Measurements from ENCODE around the gene TAF11. TPM values are rescaled to one million over a fixed set of nuclear protein-coding genes. Genes with fewer than 3 reads are reported as not detected.

Gene TAF11
- polyA plus RNA-seq, 2 of the 4 experiments (the other 2 are of a cell fraction) = 17.3 to 28.9 TPM

DNA sequence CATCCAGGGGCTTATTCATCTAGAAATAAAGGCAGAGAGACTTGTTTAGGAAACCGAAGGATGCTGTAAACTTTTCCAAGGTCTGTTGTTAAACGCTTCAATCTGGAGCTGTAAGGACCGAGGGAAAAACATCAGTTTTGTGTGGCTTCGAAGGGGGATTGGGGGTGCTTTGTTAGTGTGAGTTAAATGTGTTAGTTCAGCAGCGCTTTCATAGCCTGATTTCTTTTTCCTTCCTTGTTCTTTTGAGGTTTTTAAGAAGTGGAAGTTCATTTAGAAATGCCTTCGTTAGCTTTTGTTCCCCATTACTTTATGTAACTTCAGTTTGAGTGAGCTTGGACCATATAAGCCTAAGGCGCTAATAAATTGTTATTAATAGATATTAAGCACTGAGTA lies 2.7 kb upstream of the TAF11 start:
- ChIA-PET CTCF (no interaction called here), POLR2A (no interaction called here)
- FAIRE-seq (no peak), ATAC-seq (no peak), DNase-seq (ENCODE audit: low read depth in 1 of 2, low spot score in 1 of 2) (no peak)
- 82% methylated on average over 7 of the region's 7 CpGs for WGBS (ENCODE audit: missing lambda C conversion rate)
- Histone ChIP-seq H3K4me1 (peaks cover 16% of the 10 kb centered on the region; the same call in 1 of the 3 replicates), H3K27ac (no peak overlapping the region), H3K4me2 (peak overlapping the region; percentile 92), H3K4me3 (peak overlapping the region; percentile 71; the same call in 2 of the 3 replicates), H3K9me3 (no peaks in the 10 kb centered on the region)
- TF ChIP-seq ZSCAN20 (CRISPR knock-in tag; IDR thresholded peaks at IDR 0.05) (no peak), ZNF302 (CRISPR knock-in tag; IDR thresholded peaks at IDR 0.05) (no peak), HDAC2 (IDR thresholded peaks at IDR 0.05) (no peak), MAFK (IDR thresholded peaks at IDR 0.05; ENCODE audit: partially characterized antibody) (no peak), ZC3H11A (IDR thresholded peaks at IDR 0.05) (no peak), NFE2L2 (conservative IDR thresholded peaks at IDR 0.05; ENCODE audit: low read length) (no peak), ESRRA (IDR thresholded peaks at IDR 0.05; ENCODE audit: borderline replicate concordance, low read length) (no peak), FOSB (CRISPR knock-in tag; IDR thresholded peaks at IDR 0.05) (no peak), CEBPB (IDR thresholded peaks at IDR 0.05) (no peak), RAD21 (conservative IDR thresholded peaks at IDR 0.05 in 1 of 2, IDR thresholded peaks at IDR 0.05 in 1 of 2) (no peak), POLR2AphosphoS2 (conservative IDR thresholded peaks at IDR 0.05; ENCODE audit: low read length) (no peak), ZFP36 (IDR thresholded peaks at IDR 0.05; ENCODE audit: borderline replicate concordance, partially characterized antibody) (no peak), NPAS2 (CRISPR knock-in tag; IDR thresholded peaks at IDR 0.05; ENCODE audit: borderline replicate concordance) (no peak), HEYL (CRISPR knock-in tag; IDR thresholded peaks at IDR 0.05) (no peak)
- TF ChIP-seq, protein P1, sequence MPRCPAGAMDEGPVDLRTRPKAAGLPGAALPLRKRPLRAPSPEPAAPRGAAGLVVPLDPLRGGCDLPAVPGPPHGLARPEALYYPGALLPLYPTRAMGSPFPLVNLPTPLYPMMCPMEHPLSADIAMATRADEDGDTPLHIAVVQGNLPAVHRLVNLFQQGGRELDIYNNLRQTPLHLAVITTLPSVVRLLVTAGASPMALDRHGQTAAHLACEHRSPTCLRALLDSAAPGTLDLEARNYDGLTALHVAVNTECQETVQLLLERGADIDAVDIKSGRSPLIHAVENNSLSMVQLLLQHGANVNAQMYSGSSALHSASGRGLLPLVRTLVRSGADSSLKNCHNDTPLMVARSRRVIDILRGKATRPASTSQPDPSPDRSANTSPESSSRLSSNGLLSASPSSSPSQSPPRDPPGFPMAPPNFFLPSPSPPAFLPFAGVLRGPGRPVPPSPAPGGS (IDR thresholded peaks at IDR 0.05) = no peak
- TF ChIP-seq, protein P2, sequence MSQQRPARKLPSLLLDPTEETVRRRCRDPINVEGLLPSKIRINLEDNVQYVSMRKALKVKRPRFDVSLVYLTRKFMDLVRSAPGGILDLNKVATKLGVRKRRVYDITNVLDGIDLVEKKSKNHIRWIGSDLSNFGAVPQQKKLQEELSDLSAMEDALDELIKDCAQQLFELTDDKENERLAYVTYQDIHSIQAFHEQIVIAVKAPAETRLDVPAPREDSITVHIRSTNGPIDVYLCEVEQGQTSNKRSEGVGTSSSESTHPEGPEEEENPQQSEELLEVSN (IDR thresholded peaks at IDR 0.05; ENCODE audit: borderline replicate concordance, low read depth) = no peak
- TF ChIP-seq, protein P3, sequence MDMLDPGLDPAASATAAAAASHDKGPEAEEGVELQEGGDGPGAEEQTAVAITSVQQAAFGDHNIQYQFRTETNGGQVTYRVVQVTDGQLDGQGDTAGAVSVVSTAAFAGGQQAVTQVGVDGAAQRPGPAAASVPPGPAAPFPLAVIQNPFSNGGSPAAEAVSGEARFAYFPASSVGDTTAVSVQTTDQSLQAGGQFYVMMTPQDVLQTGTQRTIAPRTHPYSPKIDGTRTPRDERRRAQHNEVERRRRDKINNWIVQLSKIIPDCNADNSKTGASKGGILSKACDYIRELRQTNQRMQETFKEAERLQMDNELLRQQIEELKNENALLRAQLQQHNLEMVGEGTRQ (IDR thresholded peaks at IDR 0.05) = no peak
- TF ChIP-seq, protein P4, sequence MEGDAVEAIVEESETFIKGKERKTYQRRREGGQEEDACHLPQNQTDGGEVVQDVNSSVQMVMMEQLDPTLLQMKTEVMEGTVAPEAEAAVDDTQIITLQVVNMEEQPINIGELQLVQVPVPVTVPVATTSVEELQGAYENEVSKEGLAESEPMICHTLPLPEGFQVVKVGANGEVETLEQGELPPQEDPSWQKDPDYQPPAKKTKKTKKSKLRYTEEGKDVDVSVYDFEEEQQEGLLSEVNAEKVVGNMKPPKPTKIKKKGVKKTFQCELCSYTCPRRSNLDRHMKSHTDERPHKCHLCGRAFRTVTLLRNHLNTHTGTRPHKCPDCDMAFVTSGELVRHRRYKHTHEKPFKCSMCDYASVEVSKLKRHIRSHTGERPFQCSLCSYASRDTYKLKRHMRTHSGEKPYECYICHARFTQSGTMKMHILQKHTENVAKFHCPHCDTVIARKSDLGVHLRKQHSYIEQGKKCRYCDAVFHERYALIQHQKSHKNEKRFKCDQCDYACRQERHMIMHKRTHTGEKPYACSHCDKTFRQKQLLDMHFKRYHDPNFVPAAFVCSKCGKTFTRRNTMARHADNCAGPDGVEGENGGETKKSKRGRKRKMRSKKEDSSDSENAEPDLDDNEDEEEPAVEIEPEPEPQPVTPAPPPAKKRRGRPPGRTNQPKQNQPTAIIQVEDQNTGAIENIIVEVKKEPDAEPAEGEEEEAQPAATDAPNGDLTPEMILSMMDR (IDR thresholded peaks at IDR 0.05) = no peak

DNA sequence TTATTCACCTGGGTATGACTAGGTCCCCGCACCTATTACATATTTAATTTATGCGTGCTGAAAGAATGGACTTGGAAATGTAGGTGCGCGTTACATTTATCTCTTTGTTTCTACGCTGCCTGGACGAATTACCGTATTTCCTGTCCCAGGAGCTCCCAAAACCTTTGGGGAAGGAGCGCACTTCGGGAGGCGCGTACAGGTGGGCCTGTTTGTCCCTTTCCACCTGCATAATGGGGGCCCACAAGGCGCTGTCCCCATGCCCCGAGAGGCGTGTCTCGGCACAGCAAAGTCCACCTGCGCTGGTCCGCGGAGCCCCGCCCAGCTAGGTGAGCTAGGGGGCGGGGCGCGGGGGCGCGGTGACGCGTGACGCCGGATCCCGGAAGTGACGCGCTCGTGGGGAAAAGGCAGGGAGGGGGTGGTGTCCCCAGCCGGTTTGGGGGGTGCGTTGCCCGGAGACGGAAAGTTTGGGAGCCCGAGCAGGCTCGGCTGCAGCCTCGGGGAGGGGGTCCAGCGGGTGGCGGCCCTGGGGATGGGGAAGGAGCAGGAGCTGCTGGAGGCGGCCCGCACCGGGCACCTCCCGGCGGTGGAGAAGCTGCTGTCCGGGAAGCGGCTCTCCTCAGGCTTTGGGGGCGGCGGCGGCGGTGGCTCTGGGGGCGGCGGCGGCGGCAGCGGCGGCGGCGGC lies 1.2 kb upstream of the TAF11 start, which contains the start of gene ANKS1A:
TSS of gene ANKS1A (plus strand) at position 382 of the 682 bp plus-strand sequence. CDS start at position 530, 148 bp downstream.
- Histone ChIP-seq H3K9me3 (no peaks in the 10 kb centered on the region), H3K4me3 (peak within 1 kb of the TSS; percentile 71), H3K4me1 (peaks cover 16% of the 10 kb centered on the region; the same call in 1 of the 3 replicates), H3K27ac (peak within 1 kb of the TSS; percentile 73 to 92), H3K4me2 (peak within 1 kb of the TSS; percentile 92)
- CTCF ChIA-PET = interaction anchor here (1.0 to 1.5 kb wide), 4 partner anchors 98 to 287 kb away, joined by 3 read pairs; partner anchors contain the start of gene BLTP3A
- WGBS (ENCODE audit: missing lambda C conversion rate) = 1% methylated on average over 8 of the region's 60 CpGs
- FAIRE-seq (no peak), ATAC-seq (peak; percentile 77 to 87), DNase-seq (ENCODE audit: low read depth in 1 of 2, low spot score in 1 of 2) (peak; percentile 60 to 64)
- peak; percentile 43; the same call in 1 of the 2 replicates for TF ChIP-seq POLR2A (IDR thresholded peaks at IDR 0.05; ENCODE audit: low read length)
- 0 out of 2 replicates have a peak, but pooled peaks have one; percentile 31 for TF ChIP-seq PHF8 (IDR thresholded peaks at IDR 0.05; ENCODE audit: borderline replicate concordance, low read depth)
- no peak for TF ChIP-seq JUNB (IDR thresholded peaks at IDR 0.05)
- POLR2A ChIA-PET = interaction anchor here (0.5 to 1.5 kb wide), 3 partner anchors 25 to 370 kb away, joined by 3 to 4 read pairs (median 3); partner anchors contain the start of gene ZNF76

All from A549 (cell line).